Calu3 (cell line): ENCODE results near the gene TRABD2B. TPM values are rescaled to one million over a fixed set of nuclear protein-coding genes. Genes with fewer than 3 reads are reported as not detected.

Source experiments
- BruUV-seq: library from RNA; stranded (reverse); fragments of 400-500 nt; replicated peaks from 2 replicates; lab custom pipeline; 2021; lab: Mats Ljungman, UMichigan
- CTCF ChIA-PET: fragments of 300-600 bp; sonication (Branson Sonifier 250); formaldehyde crosslinking; loops from one replicate; lab custom pipeline; 2022; ENCODE audit warnings: antibody characterized with exemption; lab: Charles Lee
- DNase-seq: peaks from one replicate; pipeline ENCODE4 v3.0.0; 2022
- H3K27ac Mint-ChIP-seq: one replicate; pipeline ENCODE4 v1.8.0; 2022; ENCODE audit warnings: mixed read lengths; ENCODE audit not compliant: unreplicated experiment
- H3K27me3 Mint-ChIP-seq: one replicate; pipeline ENCODE4 v1.8.0; 2022; ENCODE audit warnings: mixed read lengths; ENCODE audit not compliant: unreplicated experiment
- H3K36me3 Mint-ChIP-seq: one replicate; pipeline ENCODE4 v1.8.0; 2022; ENCODE audit warnings: mild to moderate bottlenecking, moderate library complexity, mixed read lengths; ENCODE audit not compliant: insufficient read depth, unreplicated experiment
- H3K4me1 Mint-ChIP-seq: one replicate; pipeline ENCODE4 v1.8.0; 2022; ENCODE audit warnings: mild to moderate bottlenecking, low read depth, mixed read lengths; ENCODE audit not compliant: unreplicated experiment
- H3K4me3 Mint-ChIP-seq: one replicate; pipeline ENCODE4 v1.8.0; 2022; ENCODE audit warnings: mild to moderate bottlenecking, low read depth, moderate library complexity, mixed read lengths; ENCODE audit not compliant: unreplicated experiment
- H3K9me3 Mint-ChIP-seq: one replicate; pipeline ENCODE4 v1.8.0; 2022; ENCODE audit warnings: low read depth, mixed read lengths; ENCODE audit not compliant: unreplicated experiment
- intact Hi-C: fragments of 100-400 bp; cut with micrococcal nuclease; formaldehyde crosslinking; loops from one replicate; pipeline ENCODE4 v1.10.0; 2022; ENCODE audit not compliant: unreplicated experiment
- total RNA-seq: library from RNA; stranded (reverse); gene quantifications from 2 replicates; pipeline ENCODE4 v1.2.3, GENCODE V29; 2022
- TF ChIP-seq, protein P1 (sequence below): fragments of 200-600 bp; IDR thresholded peaks from one replicate; pipeline ENCODE4 v1.8.0; 2022; ENCODE audit warnings: antibody characterized with exemption; ENCODE audit not compliant: unreplicated experiment

The TRABD2B gene
- total RNA-seq, 1 experiment from 2014 or later, result 0.42 TPM

DNA sequence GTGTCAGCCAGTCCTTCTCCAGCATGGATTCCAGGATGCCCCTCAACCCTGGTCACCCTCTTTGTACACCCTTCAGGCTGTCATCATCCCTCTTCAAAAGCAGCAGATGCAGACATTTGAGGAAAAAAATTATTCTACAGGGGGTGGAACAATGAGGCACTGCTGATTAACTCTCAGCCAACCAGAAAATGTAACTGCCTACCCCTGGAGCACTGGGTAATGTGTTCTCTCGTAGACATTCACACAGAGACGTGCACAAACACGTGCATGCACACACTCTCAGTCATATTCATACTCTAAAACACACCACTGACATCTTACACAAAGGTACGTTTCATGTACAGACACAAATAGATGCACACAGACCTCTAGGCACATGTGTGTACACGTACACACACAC, 175.4 kb downstream of the TRABD2B start:
- Mint-ChIP-seq H3K36me3 (no peaks in the 10 kb centered on the region), H3K27ac (no peak overlapping the region), H3K4me3 (no peak overlapping the region), H3K27me3 (no peaks in the 10 kb centered on the region), H3K4me1 (no peaks in the 10 kb centered on the region), H3K9me3 (no peaks in the 10 kb centered on the region)
- intact Hi-C loops, result no loop called here
- BruUV-seq, result no TSS peak
- TF ChIP-seq, protein P1, sequence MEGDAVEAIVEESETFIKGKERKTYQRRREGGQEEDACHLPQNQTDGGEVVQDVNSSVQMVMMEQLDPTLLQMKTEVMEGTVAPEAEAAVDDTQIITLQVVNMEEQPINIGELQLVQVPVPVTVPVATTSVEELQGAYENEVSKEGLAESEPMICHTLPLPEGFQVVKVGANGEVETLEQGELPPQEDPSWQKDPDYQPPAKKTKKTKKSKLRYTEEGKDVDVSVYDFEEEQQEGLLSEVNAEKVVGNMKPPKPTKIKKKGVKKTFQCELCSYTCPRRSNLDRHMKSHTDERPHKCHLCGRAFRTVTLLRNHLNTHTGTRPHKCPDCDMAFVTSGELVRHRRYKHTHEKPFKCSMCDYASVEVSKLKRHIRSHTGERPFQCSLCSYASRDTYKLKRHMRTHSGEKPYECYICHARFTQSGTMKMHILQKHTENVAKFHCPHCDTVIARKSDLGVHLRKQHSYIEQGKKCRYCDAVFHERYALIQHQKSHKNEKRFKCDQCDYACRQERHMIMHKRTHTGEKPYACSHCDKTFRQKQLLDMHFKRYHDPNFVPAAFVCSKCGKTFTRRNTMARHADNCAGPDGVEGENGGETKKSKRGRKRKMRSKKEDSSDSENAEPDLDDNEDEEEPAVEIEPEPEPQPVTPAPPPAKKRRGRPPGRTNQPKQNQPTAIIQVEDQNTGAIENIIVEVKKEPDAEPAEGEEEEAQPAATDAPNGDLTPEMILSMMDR, result no peak
- CTCF ChIA-PET, result no interaction called here
- DNase-seq, result no peak

DNA sequence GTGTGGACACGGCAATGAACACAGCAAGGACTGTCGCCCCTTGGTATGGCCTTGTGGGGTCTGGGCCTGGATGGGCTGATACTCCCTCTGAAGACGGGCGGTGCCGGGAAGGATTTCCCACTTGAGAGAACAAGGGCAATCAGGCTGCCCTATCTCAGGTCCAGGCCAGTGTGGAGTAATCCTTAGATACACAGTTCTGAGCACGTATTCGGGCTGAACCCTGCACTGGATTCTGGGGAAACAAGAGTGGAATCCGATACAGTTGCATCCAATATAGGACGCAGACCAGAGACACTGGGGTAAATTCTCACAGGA, 177.7 kb downstream of the TRABD2B start:
- H3K4me1 Mint-ChIP-seq, result no peaks in the 10 kb centered on the region
- no peaks in the 10 kb centered on the region for H3K36me3 Mint-ChIP-seq
- intact Hi-C loops, result no loop called here
- no TSS peak for BruUV-seq
- H3K4me3 Mint-ChIP-seq, result no peak overlapping the region
- DNase-seq, result no peak
- CTCF ChIA-PET, result no interaction called here
- H3K27me3 Mint-ChIP-seq, result peaks cover under 1% of the 10 kb centered on the region
- H3K27ac Mint-ChIP-seq, result no peak overlapping the region
- no peaks in the 10 kb centered on the region for H3K9me3 Mint-ChIP-seq
- TF ChIP-seq, protein P1, result no peak

DNA sequence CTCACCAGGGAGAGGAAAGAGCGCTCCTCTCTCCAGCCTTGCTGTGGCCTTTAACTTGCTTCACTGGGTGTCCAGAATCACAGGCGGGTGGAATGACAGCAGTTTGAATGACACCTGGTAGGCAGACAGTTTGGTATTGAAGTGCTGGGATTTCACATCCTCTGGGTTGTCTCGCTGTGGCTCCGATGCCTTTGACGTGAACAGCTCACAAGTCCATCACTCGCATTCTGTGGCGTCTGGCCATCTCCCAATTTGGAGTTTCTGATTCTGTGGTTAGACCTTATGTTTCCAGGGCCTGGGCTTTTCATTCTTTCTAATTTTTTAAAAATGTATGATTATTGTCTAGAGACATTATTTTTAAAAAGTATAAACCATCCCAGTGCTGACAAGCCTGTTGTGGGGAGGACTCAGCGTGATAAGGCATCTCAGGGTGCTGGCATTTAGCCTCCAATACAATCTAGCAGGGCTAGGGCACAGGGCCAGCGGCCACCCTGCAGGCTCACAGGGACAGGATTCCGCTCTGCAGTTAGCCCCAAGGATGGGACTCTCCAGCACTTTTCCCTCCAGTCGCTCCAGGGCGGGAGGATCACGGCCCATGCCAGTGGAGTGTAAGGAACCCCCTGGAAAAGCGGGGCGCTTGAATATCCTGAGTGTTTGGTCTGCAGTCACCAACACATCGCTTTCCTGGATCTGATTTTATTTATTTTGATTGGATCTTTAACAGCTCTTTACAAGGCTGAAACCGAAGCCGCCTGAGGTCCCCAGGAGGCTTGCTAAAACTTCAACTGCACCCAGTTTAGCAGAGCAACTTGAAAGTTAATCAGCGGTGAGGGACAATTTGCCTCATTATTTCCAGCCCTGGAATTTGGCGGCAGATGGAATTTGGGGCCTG, 178.3 kb downstream of the TRABD2B start:
- TF ChIP-seq, protein P1, result no peak
- CTCF ChIA-PET, result no interaction called here
- intact Hi-C loops, result no loop called here
- H3K4me1 Mint-ChIP-seq, result no peaks in the 10 kb centered on the region
- H3K36me3 Mint-ChIP-seq, result no peaks in the 10 kb centered on the region
- no peak for DNase-seq
- H3K27ac Mint-ChIP-seq, result no peak overlapping the region
- H3K27me3 Mint-ChIP-seq, result peaks cover 6% of the 10 kb centered on the region
- BruUV-seq, result no TSS peak
- H3K4me3 Mint-ChIP-seq, result no peak overlapping the region
- H3K9me3 Mint-ChIP-seq, result no peaks in the 10 kb centered on the region

DNA sequence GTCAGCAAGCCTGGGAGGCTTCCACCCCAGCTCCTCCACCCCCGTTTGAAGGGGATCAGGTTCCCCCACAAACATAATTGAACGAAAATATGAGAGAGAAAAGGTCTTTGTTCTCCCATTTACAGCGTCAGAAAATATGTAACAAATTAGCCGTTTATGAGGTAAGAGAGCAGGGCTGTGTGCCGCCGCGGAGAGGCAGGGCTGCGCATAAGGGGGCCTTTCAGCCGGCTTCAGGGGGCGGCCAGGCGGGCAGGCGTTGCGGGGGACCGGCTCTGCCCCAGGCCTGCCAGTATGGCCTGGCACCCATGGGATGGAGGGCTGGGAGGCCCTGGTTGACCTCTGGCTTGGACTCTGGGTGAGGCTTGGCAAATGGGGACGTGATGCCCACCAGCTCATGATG, 179.3 kb downstream of the TRABD2B start:
- BruUV-seq, result no TSS peak
- Mint-ChIP-seq H3K4me3 (no peak overlapping the region), H3K27me3 (peaks cover 17% of the 10 kb centered on the region), H3K36me3 (no peaks in the 10 kb centered on the region), H3K27ac (no peak overlapping the region), H3K9me3 (no peaks in the 10 kb centered on the region), H3K4me1 (no peaks in the 10 kb centered on the region)
- CTCF ChIA-PET, result no interaction called here
- TF ChIP-seq, protein P1, result no peak
- no peak for DNase-seq
- intact Hi-C loops, result no loop called here
